ENCODE results near the gene STX17. TPM values are rescaled to one million over a fixed set of nuclear protein-coding genes. Genes with fewer than 3 reads are reported as not detected.

The STX17 gene
- total and polyA plus RNA-seq, 12 donors: 5.4 to 47.2 (median 29.1) TPM

DNA sequence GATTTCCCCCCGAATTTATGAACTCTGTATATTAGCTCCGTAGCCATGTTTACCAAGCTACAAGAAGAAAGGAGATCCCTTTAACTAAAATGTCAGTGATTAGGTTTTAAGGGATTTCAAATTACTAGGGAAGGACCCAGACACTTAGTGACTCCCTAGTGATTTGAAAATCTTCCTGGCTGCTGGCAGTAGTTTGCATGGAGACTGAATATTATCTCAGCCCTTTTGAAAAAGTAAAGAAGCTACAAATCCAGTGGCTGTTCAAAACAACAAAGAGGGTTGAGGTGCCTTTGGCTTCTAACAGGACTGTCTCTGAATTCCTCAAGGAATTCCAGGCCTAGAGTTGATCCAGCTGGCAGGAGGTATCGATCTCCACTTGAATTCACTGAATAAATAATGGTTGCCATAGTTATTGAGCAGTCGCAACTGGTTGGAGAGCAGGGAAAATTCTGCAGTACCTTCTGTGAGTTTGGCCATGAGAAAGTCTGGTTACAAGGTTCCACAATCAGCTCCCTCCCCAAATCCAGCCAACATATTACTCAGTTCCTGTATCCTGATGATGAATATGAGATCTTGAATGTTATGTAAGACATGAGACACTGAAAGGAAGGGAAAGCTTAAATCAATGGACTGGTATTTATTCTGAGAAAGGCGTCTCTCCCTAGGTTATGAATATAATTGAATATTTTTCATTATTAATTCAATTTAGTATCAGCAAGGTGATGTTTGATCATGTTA is 47.0 kb upstream of the STX17 start:
- DNase-seq: peak in 3 of 7 donors; percentile 14 to 30 (median 25)
- 57 to 70% (median 64%) methylated on average over 5 of the region's 5 CpGs for WGBS, 4 donors
- H3K4me3 ChIP-seq: no peak overlapping the region
- TF ChIP-seq, protein P1, sequence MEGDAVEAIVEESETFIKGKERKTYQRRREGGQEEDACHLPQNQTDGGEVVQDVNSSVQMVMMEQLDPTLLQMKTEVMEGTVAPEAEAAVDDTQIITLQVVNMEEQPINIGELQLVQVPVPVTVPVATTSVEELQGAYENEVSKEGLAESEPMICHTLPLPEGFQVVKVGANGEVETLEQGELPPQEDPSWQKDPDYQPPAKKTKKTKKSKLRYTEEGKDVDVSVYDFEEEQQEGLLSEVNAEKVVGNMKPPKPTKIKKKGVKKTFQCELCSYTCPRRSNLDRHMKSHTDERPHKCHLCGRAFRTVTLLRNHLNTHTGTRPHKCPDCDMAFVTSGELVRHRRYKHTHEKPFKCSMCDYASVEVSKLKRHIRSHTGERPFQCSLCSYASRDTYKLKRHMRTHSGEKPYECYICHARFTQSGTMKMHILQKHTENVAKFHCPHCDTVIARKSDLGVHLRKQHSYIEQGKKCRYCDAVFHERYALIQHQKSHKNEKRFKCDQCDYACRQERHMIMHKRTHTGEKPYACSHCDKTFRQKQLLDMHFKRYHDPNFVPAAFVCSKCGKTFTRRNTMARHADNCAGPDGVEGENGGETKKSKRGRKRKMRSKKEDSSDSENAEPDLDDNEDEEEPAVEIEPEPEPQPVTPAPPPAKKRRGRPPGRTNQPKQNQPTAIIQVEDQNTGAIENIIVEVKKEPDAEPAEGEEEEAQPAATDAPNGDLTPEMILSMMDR (IDR thresholded peaks at IDR 0.05): no peak
- TF ChIP-seq POLR2A (IDR thresholded peaks at IDR 0.05): no peak
- peak overlapping the region in 1 of 5 donors; percentile 4 for H3K27ac ChIP-seq
- H3K27me3 ChIP-seq: no peaks in the 10 kb centered on the region
- no peaks in the 10 kb centered on the region for H3K9me3 ChIP-seq (replicated peaks in 1 of 3)
- H3K36me3 ChIP-seq (replicated peaks in 1 of 2): no peaks in the 10 kb centered on the region
- H3K4me1 ChIP-seq (replicated peaks in 1 of 2): peaks cover 0 to 3% of the 10 kb centered on the region in 2 donors
- intact Hi-C loops (cut with DNase I): no loop called here

DNA sequence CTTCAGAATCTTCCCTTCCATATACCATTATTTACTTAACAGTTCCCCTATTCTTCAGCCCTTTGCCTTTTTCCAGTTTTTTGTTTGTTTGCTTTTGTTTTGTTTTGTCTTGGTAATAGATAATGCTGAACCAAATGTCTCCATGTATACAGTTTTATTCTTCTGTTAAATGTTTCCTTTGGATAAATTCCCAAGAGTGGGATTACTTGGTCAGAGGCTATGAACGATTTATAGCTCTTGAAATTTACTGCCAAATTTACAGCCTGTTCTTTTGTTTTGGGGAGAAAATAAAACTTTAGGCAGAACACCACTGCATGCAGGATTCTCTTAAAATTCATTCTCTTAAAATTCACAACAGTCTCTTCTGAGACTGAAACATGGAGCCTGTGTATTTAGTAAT is 46.2 kb upstream of the STX17 start:
- no peak for DNase-seq
- TF ChIP-seq POLR2A (IDR thresholded peaks at IDR 0.05): no peak
- TF ChIP-seq, protein P1 (IDR thresholded peaks at IDR 0.05): no peak
- intact Hi-C loops (cut with DNase I): no loop called here
- no peak overlapping the region for H3K4me3 ChIP-seq
- H3K27ac ChIP-seq: no peak overlapping the region
- H3K27me3 ChIP-seq: no peaks in the 10 kb centered on the region
- peaks cover 0 to 3% of the 10 kb centered on the region in 2 donors for H3K4me1 ChIP-seq (replicated peaks in 1 of 2)
- 27 to 38% (median 32%) methylated on average over 1 of the region's 1 CpG for WGBS, 4 donors
- H3K9me3 ChIP-seq (replicated peaks in 1 of 3): no peaks in the 10 kb centered on the region
- no peaks in the 10 kb centered on the region for H3K36me3 ChIP-seq (replicated peaks in 1 of 2)

DNA sequence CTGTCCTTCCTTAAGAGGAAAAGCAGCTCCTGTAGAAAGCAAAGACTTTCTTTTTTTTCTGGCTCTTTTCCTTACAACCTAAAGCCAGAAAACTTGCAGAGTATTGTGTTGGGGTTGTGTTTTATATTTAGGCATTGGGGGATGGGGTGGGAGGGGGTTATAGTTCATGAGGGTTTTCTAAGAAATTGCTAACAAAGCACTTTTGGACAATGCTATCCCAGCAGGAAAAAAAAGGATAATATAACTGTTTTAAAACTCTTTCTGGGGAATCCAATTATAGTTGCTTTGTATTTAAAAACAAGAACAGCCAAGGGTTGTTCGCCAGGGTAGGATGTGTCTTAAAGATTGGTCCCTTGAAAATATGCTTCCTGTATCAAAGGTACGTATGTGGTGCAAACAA is 42.5 kb upstream of the STX17 start:
- TF ChIP-seq POLR2A (IDR thresholded peaks at IDR 0.05): no peak
- TF ChIP-seq, protein P1 (IDR thresholded peaks at IDR 0.05): no peak
- Histone ChIP-seq H3K9me3 (replicated peaks in 1 of 3) (no peaks in the 10 kb centered on the region), H3K27me3 (no peaks in the 10 kb centered on the region), H3K27ac (no peak overlapping the region), H3K4me3 (no peak overlapping the region), H3K36me3 (replicated peaks in 1 of 2) (no peaks in the 10 kb centered on the region), H3K4me1 (replicated peaks in 1 of 2) (peaks cover 0 to 3% of the 10 kb centered on the region in 2 donors)
- 83 to 95% (median 87%) methylated on average over 2 of the region's 2 CpGs for WGBS, 4 donors
- no peak for DNase-seq
- intact Hi-C loops (cut with DNase I): no loop called here

DNA sequence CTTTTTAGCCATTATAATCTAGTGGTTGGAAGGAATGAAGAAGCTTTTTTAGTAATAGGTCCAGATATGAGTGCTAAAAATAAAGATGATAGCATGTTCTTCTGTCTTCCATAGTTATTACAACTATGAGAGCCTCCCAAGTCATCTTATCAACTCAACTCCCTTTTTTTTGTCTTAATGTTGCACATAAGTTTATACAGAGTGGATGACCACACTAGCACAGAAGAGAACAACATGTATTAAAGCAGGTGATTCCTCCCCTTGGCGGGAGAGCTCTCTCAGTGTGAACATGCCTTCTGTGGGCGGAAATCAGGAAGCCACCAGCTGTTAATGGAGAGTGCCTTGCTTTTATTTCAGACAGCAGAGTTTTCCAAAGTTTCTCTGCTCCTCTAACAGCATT is 40.1 kb upstream of the STX17 start:
- no peak for DNase-seq
- Histone ChIP-seq H3K27me3 (no peaks in the 10 kb centered on the region), H3K4me1 (replicated peaks in 1 of 2) (no peaks in the 10 kb centered on the region), H3K9me3 (replicated peaks in 1 of 3) (no peaks in the 10 kb centered on the region), H3K36me3 (replicated peaks in 1 of 2) (no peaks in the 10 kb centered on the region), H3K4me3 (no peak overlapping the region), H3K27ac (no peak overlapping the region)
- TF ChIP-seq POLR2A (IDR thresholded peaks at IDR 0.05): no peak
- TF ChIP-seq, protein P1 (IDR thresholded peaks at IDR 0.05): no peak
- 74 to 90% (median 84%) methylated on average over 2 of the region's 2 CpGs for WGBS, 4 donors
- intact Hi-C loops (cut with DNase I): no loop called here
